Mucosa of descending colon (tissue), 3 donors: Measurements from ENCODE around the gene TDG. TPM values are rescaled to one million over a fixed set of nuclear protein-coding genes. Genes with fewer than 3 reads are reported as not detected.

Source experiments
- ATAC-seq: fragments of 200-7000 bp; cut with Tn5 transposase; one replicate; pipeline ENCODE4 v1.9.1; 2020; ENCODE audit warnings: mild to moderate bottlenecking, moderate library complexity
- DNase-seq, 3 donors: peaks; one replicate each; pipeline ENCODE4 v3.0.0-alpha.2; 2020
- H3K36me3 ChIP-seq: fragments of 200-600 bp; one replicate; pipeline ENCODE4 v1.8.0; 2021; ENCODE audit warnings: low read depth, mild to moderate bottlenecking
- H3K4me1 ChIP-seq: fragments of 200-600 bp; one replicate; pipeline ENCODE4 v1.8.0; 2021; ENCODE audit warnings: low read depth, mild to moderate bottlenecking
- H3K4me3 ChIP-seq: fragments of 200-600 bp; one replicate; pipeline ENCODE4 v1.8.0; 2021; ENCODE audit warnings: mild to moderate bottlenecking
- H3K9me3 ChIP-seq: fragments of 200-600 bp; one replicate; pipeline ENCODE4 v1.8.0; 2021; ENCODE audit warnings: mild to moderate bottlenecking
- intact Hi-C, 2 donors: fragments of 100-400 bp; cut with DNase I in 1 of 2; cut with micrococcal nuclease in 1 of 2; formaldehyde crosslinking; loops; one replicate each; pipeline versions ENCODE4 v1.11.0 to v1.11.1; 2022; cut with DNase I, micrococcal nuclease
- total RNA-seq, 3 donors: library from RNA; stranded (reverse); fragmentation: NEBNext Ultra II Directional in 2 of 3; extraction: Animal tissue kit (Norgen Biotek cat#: 25700) in 2 of 3; gene quantifications; one replicate each; pipeline versions ENCODE4 v1.2.1 to v1.2.4, GENCODE V29; 2021 to 2023
- TF ChIP-seq, protein P1 (sequence below): fragments of 200-600 bp; IDR thresholded peaks from one replicate; pipeline ENCODE4 v1.8.0; 2022; ENCODE audit warnings: antibody characterized with exemption, mild to moderate bottlenecking
- donor health status: DM: no; HTN: no; CAD: no; lungs with moderate emphysema.
- donor health status: DM: no; HTN: no; CAD: no.
- donor health status: DM: no; HTN: yes; CAD: no.

TDG gene
- total RNA-seq, 3 donors from 2014 or later, result 23.5 to 29.2 (median 27.7) TPM

DNA sequence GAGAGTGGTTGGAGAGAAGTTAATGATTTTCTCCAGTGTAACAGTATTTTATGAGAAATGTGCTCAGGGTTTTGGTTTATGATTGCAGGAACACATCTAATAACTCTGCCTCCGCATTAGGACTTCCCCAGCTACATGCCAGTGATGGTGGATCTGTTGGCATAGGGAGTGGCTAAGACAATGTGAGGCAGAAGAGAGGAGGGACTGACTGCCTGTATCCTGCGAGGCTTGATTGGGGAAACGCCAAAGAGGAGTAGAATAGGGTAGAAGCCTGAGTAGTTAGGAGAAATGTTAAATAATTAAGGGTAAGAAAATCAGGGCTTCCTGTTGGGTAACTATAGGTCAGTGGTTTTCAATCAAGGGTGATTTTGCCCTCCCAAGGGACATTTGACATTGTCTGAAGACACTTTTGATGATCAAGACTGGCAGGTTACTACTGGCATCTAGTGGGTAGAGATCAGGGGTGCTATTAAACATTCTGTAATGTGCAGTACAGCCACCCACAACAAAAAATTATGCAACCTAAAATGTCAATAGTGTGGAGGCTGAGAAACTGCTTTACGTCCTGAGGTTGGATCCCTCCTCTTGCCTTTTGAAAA is 12.8 kb downstream of the TDG start:
- no peaks in the 10 kb centered on the region for H3K9me3 ChIP-seq
- intact Hi-C loops, result no loop called here
- ATAC-seq, result no peak
- H3K4me1 ChIP-seq, result no peaks in the 10 kb centered on the region
- no peaks in the 10 kb centered on the region for H3K36me3 ChIP-seq
- TF ChIP-seq, protein P1, sequence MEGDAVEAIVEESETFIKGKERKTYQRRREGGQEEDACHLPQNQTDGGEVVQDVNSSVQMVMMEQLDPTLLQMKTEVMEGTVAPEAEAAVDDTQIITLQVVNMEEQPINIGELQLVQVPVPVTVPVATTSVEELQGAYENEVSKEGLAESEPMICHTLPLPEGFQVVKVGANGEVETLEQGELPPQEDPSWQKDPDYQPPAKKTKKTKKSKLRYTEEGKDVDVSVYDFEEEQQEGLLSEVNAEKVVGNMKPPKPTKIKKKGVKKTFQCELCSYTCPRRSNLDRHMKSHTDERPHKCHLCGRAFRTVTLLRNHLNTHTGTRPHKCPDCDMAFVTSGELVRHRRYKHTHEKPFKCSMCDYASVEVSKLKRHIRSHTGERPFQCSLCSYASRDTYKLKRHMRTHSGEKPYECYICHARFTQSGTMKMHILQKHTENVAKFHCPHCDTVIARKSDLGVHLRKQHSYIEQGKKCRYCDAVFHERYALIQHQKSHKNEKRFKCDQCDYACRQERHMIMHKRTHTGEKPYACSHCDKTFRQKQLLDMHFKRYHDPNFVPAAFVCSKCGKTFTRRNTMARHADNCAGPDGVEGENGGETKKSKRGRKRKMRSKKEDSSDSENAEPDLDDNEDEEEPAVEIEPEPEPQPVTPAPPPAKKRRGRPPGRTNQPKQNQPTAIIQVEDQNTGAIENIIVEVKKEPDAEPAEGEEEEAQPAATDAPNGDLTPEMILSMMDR, result no peak
- H3K4me3 ChIP-seq, result no peak overlapping the region
- DNase-seq, result no peak

DNA sequence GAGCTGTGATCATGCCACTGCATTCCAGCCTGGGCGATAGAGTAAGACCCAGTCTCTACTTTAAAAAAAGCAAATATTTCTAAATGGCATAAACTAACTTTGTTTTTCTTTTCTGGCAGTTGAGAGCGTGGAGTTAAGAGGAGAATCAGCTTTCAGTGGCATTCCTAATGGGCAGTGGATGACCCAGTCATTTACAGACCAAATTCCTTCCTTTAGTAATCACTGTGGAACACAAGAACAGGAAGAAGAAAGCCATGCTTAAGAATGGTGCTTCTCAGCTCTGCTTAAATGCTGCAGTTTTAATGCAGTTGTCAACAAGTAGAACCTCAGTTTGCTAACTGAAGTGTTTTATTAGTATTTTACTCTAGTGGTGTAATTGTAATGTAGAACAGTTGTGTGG is 21.2 kb downstream of the TDG start:
- TF ChIP-seq, protein P1, result no peak
- Histone ChIP-seq H3K36me3 (no peaks in the 10 kb centered on the region), H3K4me3 (no peak overlapping the region), H3K4me1 (no peaks in the 10 kb centered on the region), H3K9me3 (no peaks in the 10 kb centered on the region)
- ATAC-seq (no peak), DNase-seq (no peak)
- intact Hi-C loops, result no loop called here

DNA sequence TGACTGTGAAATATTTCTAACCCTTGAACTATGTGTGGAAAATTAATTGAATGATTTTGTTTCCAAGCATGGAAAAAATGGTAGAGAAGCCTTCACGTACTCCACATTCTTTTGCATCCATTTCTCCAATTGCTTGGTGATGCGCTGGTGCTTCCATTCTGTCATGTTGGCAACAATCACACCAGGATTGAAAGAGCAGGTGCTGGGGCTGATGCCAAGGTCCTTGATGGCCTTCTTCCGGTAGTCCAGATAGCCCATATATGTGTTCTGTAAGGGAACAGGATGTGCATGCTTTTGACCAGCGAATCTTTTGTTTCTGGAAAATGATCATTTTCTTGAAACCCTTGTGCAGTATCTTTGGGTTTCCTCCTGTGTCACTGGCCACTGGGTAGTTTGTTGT is 28.6 kb downstream of the TDG start:
- no peaks in the 10 kb centered on the region for H3K4me1 ChIP-seq
- intact Hi-C loops, result no loop called here
- TF ChIP-seq, protein P1, result no peak
- DNase-seq (no peak), ATAC-seq (no peak)
- H3K9me3 ChIP-seq, result no peaks in the 10 kb centered on the region
- no peak overlapping the region for H3K4me3 ChIP-seq
- H3K36me3 ChIP-seq, result no peaks in the 10 kb centered on the region

DNA sequence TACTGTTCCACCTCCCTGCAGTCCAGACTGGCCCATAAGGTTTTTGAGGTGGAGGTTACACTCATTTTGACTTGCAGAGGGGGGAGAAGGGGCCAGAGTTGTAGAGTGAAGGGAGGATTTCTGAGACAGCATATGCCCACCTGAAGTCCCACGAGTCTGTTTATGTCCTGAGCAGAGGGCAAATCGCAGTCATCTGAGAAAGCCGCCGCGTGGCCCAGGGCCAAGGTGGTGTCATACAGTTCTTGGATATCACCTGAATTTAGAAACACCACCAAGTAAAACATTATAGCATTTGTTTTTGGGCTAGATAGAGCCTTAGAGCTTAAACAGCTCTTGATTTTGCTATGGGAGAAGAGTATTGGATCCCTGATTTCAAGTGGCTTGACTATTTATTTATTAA is 30.9 kb downstream of the TDG start:
- DNase-seq (no peak), ATAC-seq (no peak)
- Histone ChIP-seq H3K36me3 (no peaks in the 10 kb centered on the region), H3K9me3 (no peaks in the 10 kb centered on the region), H3K4me3 (no peak overlapping the region), H3K4me1 (no peaks in the 10 kb centered on the region)
- TF ChIP-seq, protein P1, result no peak
- intact Hi-C loops, result no loop called here

DNA sequence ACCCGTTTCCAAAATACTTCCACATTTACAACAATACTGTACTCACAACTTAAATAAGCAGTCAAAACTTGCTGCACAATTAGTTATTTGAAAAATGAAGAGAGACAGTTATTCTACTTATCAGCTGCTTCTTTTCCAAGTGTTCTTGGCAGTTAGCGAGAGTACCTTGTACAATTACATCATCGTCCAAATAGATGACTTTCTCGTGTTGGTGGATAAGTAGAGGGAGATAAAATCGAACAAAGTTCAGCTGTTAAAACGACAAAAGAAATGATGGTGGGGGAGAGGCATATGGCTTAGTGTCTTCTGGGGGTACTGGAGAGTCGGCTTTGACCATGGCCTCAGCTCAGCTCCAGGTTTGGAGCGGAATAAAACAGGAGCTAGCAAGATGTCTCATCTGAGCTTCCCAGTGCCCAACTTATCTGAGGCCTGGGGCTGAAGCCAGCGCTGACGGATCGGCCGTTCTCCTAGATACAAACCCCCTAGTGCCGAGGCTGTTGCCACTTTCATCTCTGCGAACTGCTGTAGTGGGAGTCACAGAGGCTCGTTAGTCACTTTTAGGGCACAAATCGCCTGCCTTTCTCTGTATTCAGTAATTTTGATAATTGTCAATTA is 31.7 kb downstream of the TDG start:
- H3K4me1 ChIP-seq, result no peaks in the 10 kb centered on the region
- H3K36me3 ChIP-seq, result no peaks in the 10 kb centered on the region
- DNase-seq, result no peak
- intact Hi-C loops, result no loop called here
- no peak for ATAC-seq
- H3K9me3 ChIP-seq, result no peaks in the 10 kb centered on the region
- TF ChIP-seq, protein P1, result no peak
- no peak overlapping the region for H3K4me3 ChIP-seq
